Heart left ventricle (tissue), 16 donors: ENCODE results near the gene VPS4B. TPM values are rescaled to one million over a fixed set of nuclear protein-coding genes. Genes with fewer than 3 reads are reported as not detected.

Experiments used
- ATAC-seq, 4 donors: fragments of 200-7000 bp; cut with Tn5 transposase; one replicate each; pipeline ENCODE4 v1.9.1; 2020 to 2022; ENCODE audit warnings: moderate library complexity in 4 of 4, mild to moderate bottlenecking in 3 of 4, moderate number of reproducible peaks in 1 of 4
- DNase-seq, 5 donors: peaks; one replicate each; pipeline ENCODE4 v3.0.0-alpha.2; 2020
- H3K27ac ChIP-seq, 12 donors: fragments of 200-600 bp; sonication (generic) in 4 of 12; one replicate each; pipeline versions ENCODE4 v1.5.0 to v1.8.0; 2016 to 2022; ENCODE audit warnings: mild to moderate bottlenecking in 2 of 12
- H3K27me3 ChIP-seq, 9 donors: fragments of 200-600 bp; sonication (generic) in 2 of 9; one replicate each; pipeline versions ENCODE4 v1.5.1 to v1.8.0; 2016 to 2022; ENCODE audit warnings: mild to moderate bottlenecking in 3 of 9
- H3K36me3 ChIP-seq, 9 donors: fragments of 200-600 bp; sonication (generic) in 2 of 9; one replicate each; pipeline versions ENCODE4 v1.5.0 to v1.8.0; 2018 to 2022; ENCODE audit warnings: mild to moderate bottlenecking in 2 of 9
- H3K4me1 ChIP-seq, 12 donors: fragments of 200-600 bp; sonication (generic) in 4 of 12; one replicate each; pipeline versions ENCODE4 v1.5.0 to v1.8.0; 2016 to 2022; ENCODE audit warnings: mild to moderate bottlenecking in 3 of 12
- H3K4me3 ChIP-seq, 12 donors: fragments of 200-600 bp; sonication (generic) in 4 of 12; one replicate each; pipeline versions ENCODE4 v1.5.0 to v1.8.0; 2017 to 2022; ENCODE audit warnings: mild to moderate bottlenecking in 9 of 12, moderate library complexity in 4 of 12
- H3K9me3 ChIP-seq, 12 donors: fragments of 200-600 bp; sonication (generic) in 4 of 12; one replicate each; pipeline versions ENCODE4 v1.5.0 to v1.8.0; 2016 to 2022; ENCODE audit warnings: mild to moderate bottlenecking in 1 of 12
- POLR2A ChIP-seq, 2 donors: fragments of 450-650 bp; IDR thresholded peaks; one replicate each; pipeline ENCODE4 v1.6.1; 2017; ENCODE audit warnings: antibody characterized with exemption in 2 of 2, mild to moderate bottlenecking in 2 of 2, moderate library complexity in 2 of 2
- WGBS, 4 donors: extraction: QIAGEN DNeasy Blood & Tissue Kit in 2 of 4; methylation state at CpG; one replicate each; pipeline versions ENCODE4 v1.1.5 to v1.1.7; 2013 to 2018; 5-methylcytosine and 5-hydroxymethylcytosine counted together
- intact Hi-C, 10 donors: fragments of 100-400 bp; cut with DNase I; formaldehyde crosslinking; loops; one replicate each; pipeline versions ENCODE4 v1.11.1 to v1.14.2; 2022
- polyA plus RNA-seq, 2 donors: library from polyadenylated mRNA; stranded (reverse); fragments of 200-250 nt; gene quantifications; one replicate each; pipeline ENCODE4 v1.2.3, GENCODE V29; 2013
- total RNA-seq, 9 donors: library from RNA; depleted of rRNA in 2 of 9; stranded (reverse); fragments of >200 nt in 2 of 9; fragmentation: NEBNext Ultra II Directional in 3 of 9; extraction: Animal tissue kit (Norgen Biotek cat#: 25700) in 3 of 9; gene quantifications; one replicate each; pipeline versions ENCODE4 v1.1.0 to v1.2.4, GENCODE V29; 2016 to 2023
- TF ChIP-seq, protein P1 (sequence below), 12 donors: fragments of 200-600 bp; sonication (generic) in 4 of 12; IDR thresholded peaks; one replicate each; pipeline versions ENCODE4 v1.5.0 to v1.8.0; 2018 to 2022; ENCODE audit warnings: antibody characterized with exemption in 12 of 12, mild to moderate bottlenecking in 5 of 12
- donor health status: ischemic (EF 13 %, LVEDD 7.1; RV severe dilation, severe dysfunction).
- donor health status: healthy with polysubstance abuse.
- donor health status: DM: no; HTN: yes; CAD: no.
- donor health status: DM: no; HTN: no; CAD: no.
- donor health status: ischemic (EF 25% LVEDD 6.9; RV normal size, moderate dysfunction).
- donor health status: ischemic (EF 25% LVEDD 5.7; RV mildly dilated, moderate dysfunction).
- donor health status: healthy.
- donor health status: DM: yes; HTN: yes; CAD: no.
- donor health status: ischemic (EF 35%, LVEDD 5.7; RV mildly dilated, moderate dysfunction).
- donor health status: nonischemic (EF 11% LVEDD 7.7; RV severe dilation, severe dysfunction).
- donor health status: DM: yes; HTN: yes; CAD: no.
- donor health status: PGD.
- donor health status: ischemic (EF 29% LVEDD 5.4; RV normal size, mild dysfunction).
- donor health status: nonischemic (EF 23%, LVEDD 6.1; RV moderate dilation, normal function).

Gene VPS4B
- total and polyA plus RNA-seq, 11 donors: 4.2 to 40.0 (median 18.7) TPM

DNA sequence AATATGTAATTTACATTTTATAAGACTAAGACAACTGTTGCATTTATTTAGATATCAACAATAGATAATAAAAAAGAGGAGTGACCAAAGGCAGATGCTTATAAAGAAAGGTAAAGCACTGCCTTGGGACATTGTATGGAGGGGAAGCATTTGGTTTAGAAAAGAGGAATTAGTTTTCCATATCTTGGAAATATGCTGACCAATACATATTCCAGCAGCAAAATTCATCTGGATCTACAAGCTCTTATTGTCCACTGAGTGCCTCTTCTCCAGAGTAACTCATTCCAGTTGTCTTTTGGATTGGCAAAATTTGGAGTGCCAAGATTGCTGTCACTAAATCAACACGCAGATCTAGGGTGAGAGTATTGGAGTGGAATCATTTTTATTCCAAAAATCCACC, 8.9 kb upstream of the VPS4B start:
- no peak overlapping the region for H3K4me3 ChIP-seq
- TF ChIP-seq, protein P1, sequence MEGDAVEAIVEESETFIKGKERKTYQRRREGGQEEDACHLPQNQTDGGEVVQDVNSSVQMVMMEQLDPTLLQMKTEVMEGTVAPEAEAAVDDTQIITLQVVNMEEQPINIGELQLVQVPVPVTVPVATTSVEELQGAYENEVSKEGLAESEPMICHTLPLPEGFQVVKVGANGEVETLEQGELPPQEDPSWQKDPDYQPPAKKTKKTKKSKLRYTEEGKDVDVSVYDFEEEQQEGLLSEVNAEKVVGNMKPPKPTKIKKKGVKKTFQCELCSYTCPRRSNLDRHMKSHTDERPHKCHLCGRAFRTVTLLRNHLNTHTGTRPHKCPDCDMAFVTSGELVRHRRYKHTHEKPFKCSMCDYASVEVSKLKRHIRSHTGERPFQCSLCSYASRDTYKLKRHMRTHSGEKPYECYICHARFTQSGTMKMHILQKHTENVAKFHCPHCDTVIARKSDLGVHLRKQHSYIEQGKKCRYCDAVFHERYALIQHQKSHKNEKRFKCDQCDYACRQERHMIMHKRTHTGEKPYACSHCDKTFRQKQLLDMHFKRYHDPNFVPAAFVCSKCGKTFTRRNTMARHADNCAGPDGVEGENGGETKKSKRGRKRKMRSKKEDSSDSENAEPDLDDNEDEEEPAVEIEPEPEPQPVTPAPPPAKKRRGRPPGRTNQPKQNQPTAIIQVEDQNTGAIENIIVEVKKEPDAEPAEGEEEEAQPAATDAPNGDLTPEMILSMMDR (IDR thresholded peaks at IDR 0.05): no peak
- TF ChIP-seq POLR2A (IDR thresholded peaks at IDR 0.05): no peak
- peaks cover 0 to 5% (median 0%) of the 10 kb centered on the region in 12 donors for H3K4me1 ChIP-seq
- ATAC-seq (no peak), DNase-seq (no peak)
- H3K9me3 ChIP-seq: no peaks in the 10 kb centered on the region
- peaks cover 0 to 4% (median 0%) of the 10 kb centered on the region in 9 donors for H3K27me3 ChIP-seq
- H3K36me3 ChIP-seq: no peaks in the 10 kb centered on the region
- no peak overlapping the region for H3K27ac ChIP-seq
- 70 to 79% (median 73%) methylated on average over 1 of the region's 1 CpG for WGBS, 4 donors
- intact Hi-C loops: loop anchor here in 5 of 10 donors (10.0 kb wide), 2 partner anchors 296 to 306 kb away; no protein-coding TSS in a partner anchor

DNA sequence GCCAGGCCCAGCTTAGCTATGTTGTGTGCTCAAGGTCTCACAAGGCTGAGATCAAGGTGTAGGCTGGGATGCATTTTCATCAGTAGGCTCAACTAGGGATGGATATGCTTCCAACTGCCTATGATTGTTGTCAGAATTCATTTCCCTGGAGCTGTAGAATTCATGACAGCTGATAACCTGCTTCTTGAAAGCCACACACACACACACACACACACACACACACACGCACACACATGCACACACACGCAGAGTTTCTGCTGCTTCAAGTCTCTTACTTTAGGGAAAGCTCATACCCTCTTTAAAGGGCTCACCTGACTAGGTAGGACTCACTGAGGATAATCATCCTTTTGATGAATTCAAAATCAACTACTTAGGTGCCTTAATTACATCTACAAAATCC, 8.2 kb upstream of the VPS4B start:
- no peaks in the 10 kb centered on the region for H3K36me3 ChIP-seq
- no peak overlapping the region for H3K4me3 ChIP-seq
- H3K27ac ChIP-seq: no peak overlapping the region
- intact Hi-C loops: loop anchor here in 5 of 10 donors (10.0 kb wide), 2 partner anchors 296 to 306 kb away; no protein-coding TSS in a partner anchor
- peaks cover 0 to 8% (median 0%) of the 10 kb centered on the region in 12 donors for H3K4me1 ChIP-seq
- 43 to 76% (median 63%) methylated on average over 2 of the region's 2 CpGs for WGBS, 4 donors
- H3K27me3 ChIP-seq: peaks cover 0 to 4% (median 0%) of the 10 kb centered on the region in 9 donors
- H3K9me3 ChIP-seq: no peaks in the 10 kb centered on the region
- ATAC-seq: no peak
- TF ChIP-seq, protein P1 (IDR thresholded peaks at IDR 0.05): no peak
- no peak for TF ChIP-seq POLR2A (IDR thresholded peaks at IDR 0.05)
- DNase-seq: no peak

DNA sequence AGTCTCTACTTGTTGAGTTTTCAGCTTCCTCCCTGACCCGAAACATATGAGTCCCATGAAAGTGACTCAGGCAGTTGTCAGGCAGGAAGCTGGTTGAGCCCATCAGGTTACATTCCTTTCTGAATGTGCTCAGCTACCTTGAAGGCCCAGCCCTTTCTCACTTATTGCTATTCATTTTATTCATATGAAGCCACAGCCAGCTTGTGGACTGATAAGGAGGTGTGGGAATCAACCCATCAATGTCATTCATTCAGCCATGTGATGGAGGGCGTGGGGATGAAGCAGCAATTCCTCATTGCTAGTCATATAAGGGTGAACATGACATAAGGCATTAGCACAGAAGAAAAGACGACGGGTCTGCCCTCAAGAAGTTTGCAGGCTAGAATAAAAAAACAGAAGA, 5.3 kb upstream of the VPS4B start:
- H3K9me3 ChIP-seq: no peaks in the 10 kb centered on the region
- H3K4me1 ChIP-seq: peaks cover 0 to 14% (median 5%) of the 10 kb centered on the region in 12 donors
- no peak for ATAC-seq
- no peaks in the 10 kb centered on the region for H3K36me3 ChIP-seq
- intact Hi-C loops: loop anchor here in 4 of 10 donors (10.0 kb wide), 4 partner anchors 63 to 713 kb away; partner anchors contain the start of genes PHLPP1 (in 2 of the 4) and KDSR (in 1 of the 4)
- peaks cover 0 to 4% (median 0%) of the 10 kb centered on the region in 9 donors for H3K27me3 ChIP-seq
- 76 to 88% (median 85%) methylated on average over 4 of the region's 4 CpGs for WGBS, 4 donors
- H3K27ac ChIP-seq: no peak overlapping the region
- no peak for DNase-seq
- H3K4me3 ChIP-seq: no peak overlapping the region
- TF ChIP-seq, protein P1 (IDR thresholded peaks at IDR 0.05): no peak
- no peak for TF ChIP-seq POLR2A (IDR thresholded peaks at IDR 0.05)

DNA sequence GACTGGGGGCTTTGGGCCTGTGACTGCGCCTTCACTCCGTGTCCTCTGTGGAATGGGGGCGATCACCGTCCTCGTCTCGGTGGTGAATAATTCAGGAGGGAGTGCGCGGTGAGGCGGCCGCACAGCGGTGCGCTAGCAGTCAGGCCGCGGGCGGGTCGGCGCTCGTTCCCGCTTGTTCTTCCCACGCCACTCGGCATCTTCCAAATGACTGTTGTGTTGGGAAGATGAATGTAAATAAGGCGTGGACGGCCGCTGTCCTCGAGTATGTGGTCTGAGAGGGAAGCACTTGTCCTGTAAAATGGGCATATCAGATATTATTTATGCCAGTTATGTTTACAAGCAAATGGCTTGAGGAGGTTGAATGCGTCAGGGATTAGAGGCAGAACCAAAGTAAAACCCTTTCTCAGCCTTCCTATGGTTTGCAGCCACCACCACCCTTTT, 608 bp upstream of the VPS4B start:
- DNase-seq (no peak), ATAC-seq (peak; percentile 35 to 67 (median 50))
- Histone ChIP-seq H3K27ac (peak overlapping the region; percentile 86 to 98 (median 96)), H3K4me3 (peak overlapping the region; percentile 13 to 99 (median 84)), H3K4me1 (peaks cover 0 to 40% (median 19%) of the 10 kb centered on the region in 12 donors), H3K36me3 (peaks cover 0 to 25% (median 21%) of the 10 kb centered on the region in 9 donors), H3K27me3 (no peaks in the 10 kb centered on the region), H3K9me3 (no peaks in the 10 kb centered on the region)
- WGBS, 4 donors: 2 to 4% (median 2%) methylated on average over 26 of the region's 26 CpGs
- intact Hi-C loops: loop anchor here in 9 of 10 donors (1.0 to 10.0 kb wide), 7 partner anchors 56 to 708 kb away; partner anchors contain the start of genes KDSR (in 9 of the 9) and PHLPP1 (in 2 of the 9)
- no peak for TF ChIP-seq POLR2A (IDR thresholded peaks at IDR 0.05)
- TF ChIP-seq, protein P1 (IDR thresholded peaks at IDR 0.05): peak in 2 of 12 donors; percentile 3 to 18
